Sciatic nerve (tissue), 1 donor: Measurements from ENCODE around the gene TNS2. TPM values are rescaled to one million over a fixed set of nuclear protein-coding genes. Genes with fewer than 3 reads are reported as not detected.

Experiments
- microRNA-seq: library from miRNA; unstranded; fragments of <30 nt; microRNA quantifications from one replicate; pipeline ENCODE4 v1.2.0, GENCODE V29; 2020
- total RNA-seq: library from RNA; stranded (reverse); fragmentation: NEBNext Ultra II Directional; extraction: Animal tissue kit (Norgen Biotek cat#: 25700); gene quantifications from one replicate; pipeline ENCODE4 v1.2.1, GENCODE V29; 2021
- donor health status: DM: no; HTN: no; CAD: no.

The TNS2 gene
- total RNA-seq, 1 donor from 2014 or later, result 265 TPM

Small RNAs within 50 kb of the gene (microRNA-seq; reads per million reads assigned to microRNA genes)
- gene MIR6757, result not detected

Other genes with a start within 250 kb of the TNS2 start
- gene KRT4, start 235.9 kb upstream of the TNS2 start, total RNA-seq, result not detected
- not detected for gene KRT79, start 215.8 kb upstream of the TNS2 start, total RNA-seq
- not detected for gene KRT78, start 201.1 kb upstream of the TNS2 start, total RNA-seq
- 9.6 TPM for gene KRT8, start 145.0 kb upstream of the TNS2 start, total RNA-seq
- 8.8 TPM for gene KRT18, start 100.9 kb upstream of the TNS2 start, total RNA-seq
- gene EIF4B, start 43.6 kb upstream of the TNS2 start, total RNA-seq, result 522 TPM
- gene SPRYD3, start 29.3 kb downstream of the TNS2 start, total RNA-seq, result 61.0 TPM
- 1,832 TPM for gene IGFBP6, start 47.6 kb downstream of the TNS2 start, total RNA-seq
- gene SOAT2, start 53.4 kb downstream of the TNS2 start, total RNA-seq, result 1.2 TPM
- gene ZNF740, start 130.7 kb downstream of the TNS2 start, total RNA-seq, result 51.0 TPM
- gene CSAD, start 130.9 kb downstream of the TNS2 start, total RNA-seq, result 81.7 TPM
- 33.4 TPM for gene ITGB7, start 157.2 kb downstream of the TNS2 start, total RNA-seq
- gene RARG, start 182.1 kb downstream of the TNS2 start, total RNA-seq, result 56.3 TPM
- 1.2 TPM for gene ESPL1, start 218.2 kb downstream of the TNS2 start, total RNA-seq
- 490 TPM for gene PFDN5, start 245.5 kb downstream of the TNS2 start, total RNA-seq
- 31.9 TPM for gene MYG1, start 249.6 kb downstream of the TNS2 start, total RNA-seq